HG02571 (cell line): Measurements from ENCODE around the gene SASH3.
A peak's percentile ranks its signal among the peaks of the same experiment; 100 is the strongest.

Experiments
- ATAC-seq: cut with Tn5 transposase; IDR thresholded peaks from one replicate; pipeline ENCODE4 v1.9.1; 2021; ENCODE audit warnings: mild to moderate bottlenecking, moderate library complexity; ENCODE audit not compliant: unreplicated experiment

Gene SASH3

DNA sequence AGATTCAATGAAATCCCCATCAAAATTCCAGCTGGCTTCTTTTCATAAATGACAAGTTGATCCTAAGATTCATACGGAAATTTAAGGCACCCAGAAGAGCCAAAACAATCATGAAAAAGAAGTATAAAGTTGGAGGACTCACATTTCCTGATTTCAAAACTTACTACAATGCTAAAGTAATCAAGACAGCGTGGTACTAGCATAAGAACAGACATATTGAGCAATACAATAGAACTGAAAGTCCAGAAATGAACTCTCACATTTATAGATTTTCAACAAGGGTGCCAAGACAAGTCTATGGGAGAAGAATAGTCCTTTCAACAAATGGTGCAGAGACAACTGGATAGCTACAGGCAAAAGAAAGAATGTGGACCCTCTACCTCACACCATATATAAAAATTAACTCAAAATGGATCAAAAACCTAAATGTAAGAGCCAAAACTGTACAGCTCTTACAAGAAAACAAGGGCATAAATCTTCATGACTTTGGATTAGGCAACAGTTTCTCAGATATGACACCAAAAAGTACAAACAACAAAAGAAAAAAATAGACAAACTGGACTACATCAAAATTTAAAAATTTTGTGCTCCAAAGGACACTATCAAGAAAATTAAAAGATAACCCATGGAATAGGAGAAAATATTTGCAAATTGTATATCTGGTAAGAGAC is 28.5 kb downstream of the SASH3 start:
- no peak for ATAC-seq

DNA sequence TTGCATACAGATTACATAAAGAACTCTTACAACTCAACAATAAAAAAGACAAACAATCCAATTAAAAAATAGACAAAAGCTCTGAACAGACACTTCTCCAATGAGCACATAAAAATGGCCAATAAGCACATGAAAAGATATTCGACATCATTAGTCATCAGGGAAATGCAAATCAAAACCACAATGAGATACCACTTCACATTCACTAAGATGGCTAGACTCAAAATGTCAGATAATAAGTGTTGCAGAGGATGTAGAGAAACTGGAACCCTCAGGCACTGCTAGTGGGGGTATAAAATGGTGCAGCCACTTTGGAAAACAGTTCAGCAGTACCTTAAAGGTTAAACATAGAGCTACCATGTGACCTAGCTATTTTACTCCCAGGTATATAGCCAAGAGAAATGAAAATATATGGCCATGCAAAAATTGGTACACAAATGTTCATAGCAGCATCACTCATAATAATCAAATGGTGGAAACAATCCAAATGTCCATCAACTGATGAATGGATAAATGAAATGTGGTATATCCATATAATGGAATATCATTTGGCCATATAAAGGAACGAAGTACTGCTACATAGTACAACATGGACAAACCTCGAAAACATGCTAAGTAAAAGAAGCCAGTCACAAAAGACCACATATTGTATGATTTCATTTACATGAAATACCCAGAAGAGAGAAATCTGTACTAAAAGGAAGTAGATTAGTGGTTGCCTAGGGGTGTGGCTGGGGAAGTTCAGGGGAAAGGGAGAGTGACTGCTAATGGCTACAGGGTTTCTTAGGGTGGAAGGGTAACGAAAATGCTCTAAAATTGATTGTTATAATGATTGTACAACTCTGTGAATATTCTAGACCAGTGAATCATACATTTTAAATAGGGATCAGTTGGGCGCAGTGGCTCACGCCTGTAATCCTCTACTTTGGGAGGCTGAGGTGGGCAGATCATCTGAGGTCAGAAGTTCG is 29.4 kb downstream of the SASH3 start:
- ATAC-seq, result no peak

GRCh38 chrX:129813662-129814368 is 34.1 kb downstream of the SASH3 start:
- no peak for ATAC-seq

DNA sequence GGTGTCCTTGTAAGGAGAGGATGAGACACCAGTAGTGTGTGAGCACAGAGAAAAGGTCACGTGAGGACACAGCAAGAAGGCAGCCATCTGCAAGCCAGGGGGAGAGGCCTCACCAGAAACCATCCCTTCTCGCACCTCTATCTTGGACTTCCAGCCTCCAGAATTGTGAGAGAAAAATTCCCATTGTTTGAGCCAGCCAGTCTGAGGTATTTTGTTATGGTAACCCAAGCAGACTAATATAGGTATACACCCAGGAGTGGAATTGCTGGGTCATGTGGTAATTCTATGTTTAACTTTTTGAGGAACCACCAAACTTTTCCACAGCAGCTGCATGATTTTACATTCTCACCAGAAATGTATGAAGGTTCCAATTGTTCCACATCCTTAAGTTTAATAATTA is 38.4 kb downstream of the SASH3 start:
- no peak for ATAC-seq

DNA sequence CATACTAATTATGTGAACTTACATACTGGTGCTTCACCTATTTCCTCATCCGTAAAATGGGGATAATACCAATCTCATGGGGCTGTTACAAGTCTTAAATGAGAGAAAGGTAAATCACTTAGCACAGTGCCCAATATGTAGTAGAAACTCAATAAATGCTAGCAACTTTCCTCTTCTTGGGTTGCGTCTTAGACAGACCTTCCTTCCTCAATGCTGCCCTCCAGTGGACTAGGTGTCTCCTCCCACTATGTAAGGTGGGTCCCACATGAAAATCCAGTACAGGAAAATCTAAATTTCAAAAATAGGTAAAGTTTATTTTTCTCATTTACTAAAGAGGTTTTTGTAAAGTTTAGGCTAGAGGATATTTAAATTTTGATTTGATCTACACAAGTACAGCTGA is 43.4 kb downstream of the SASH3 start:
- no peak for ATAC-seq

DNA sequence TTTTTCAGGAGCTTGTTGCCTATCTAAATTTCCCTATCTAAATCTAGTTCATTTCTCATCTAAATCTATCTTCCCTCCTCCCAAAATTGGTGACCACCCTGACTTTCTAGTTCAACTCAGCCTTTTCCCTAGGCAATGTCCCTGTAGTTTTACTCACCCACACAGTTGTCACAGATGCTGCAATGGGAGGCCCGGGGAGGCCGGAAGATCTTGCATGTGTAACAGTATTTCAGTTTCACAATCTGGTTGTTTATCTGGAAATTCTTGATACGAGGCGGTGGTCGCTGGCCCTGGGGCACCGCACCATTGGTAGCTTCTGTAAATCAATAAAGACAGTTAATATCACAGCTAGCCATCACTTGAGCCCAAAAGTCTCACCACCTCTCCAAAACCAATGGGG is 43.8 kb downstream of the SASH3 start:
- no peak for ATAC-seq

GRCh38 chrX:129824620-129825019 is 44.9 kb downstream of the SASH3 start:
- ATAC-seq, result no peak

DNA sequence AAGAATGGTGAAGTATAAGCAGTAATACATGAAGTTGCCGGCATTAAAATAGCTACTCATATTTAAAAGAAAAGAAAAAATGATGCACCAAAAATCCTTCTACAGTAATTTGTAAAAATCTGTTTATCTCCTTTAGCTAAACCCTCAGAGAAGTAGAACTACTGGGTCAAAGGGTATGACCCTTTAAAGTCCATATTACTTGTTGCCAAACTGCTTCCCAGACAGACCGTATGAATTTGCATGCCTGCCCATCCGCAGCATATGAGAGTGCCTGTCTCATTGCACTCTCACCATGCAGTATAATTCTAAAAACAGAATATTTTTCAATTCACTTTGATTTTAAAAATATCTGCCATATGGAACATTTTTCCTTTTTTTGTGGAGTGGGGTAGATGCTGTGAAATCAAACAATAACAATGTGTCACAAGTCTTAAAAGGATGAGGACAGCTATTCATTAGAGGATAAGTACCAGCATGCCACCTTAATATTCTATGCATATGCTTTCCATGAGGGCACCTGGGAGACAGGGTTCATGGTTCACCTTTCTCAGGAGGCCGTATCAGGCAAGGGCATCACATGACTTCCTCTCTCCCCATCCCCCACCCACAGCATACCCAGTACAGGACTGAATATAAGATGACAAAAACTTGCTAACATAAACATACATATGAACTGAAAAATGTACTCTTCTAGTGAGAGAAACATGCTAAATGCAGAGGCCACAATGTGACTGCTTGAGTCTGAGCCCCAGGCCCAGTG is 46.2 kb downstream of the SASH3 start:
- no peak for ATAC-seq

DNA sequence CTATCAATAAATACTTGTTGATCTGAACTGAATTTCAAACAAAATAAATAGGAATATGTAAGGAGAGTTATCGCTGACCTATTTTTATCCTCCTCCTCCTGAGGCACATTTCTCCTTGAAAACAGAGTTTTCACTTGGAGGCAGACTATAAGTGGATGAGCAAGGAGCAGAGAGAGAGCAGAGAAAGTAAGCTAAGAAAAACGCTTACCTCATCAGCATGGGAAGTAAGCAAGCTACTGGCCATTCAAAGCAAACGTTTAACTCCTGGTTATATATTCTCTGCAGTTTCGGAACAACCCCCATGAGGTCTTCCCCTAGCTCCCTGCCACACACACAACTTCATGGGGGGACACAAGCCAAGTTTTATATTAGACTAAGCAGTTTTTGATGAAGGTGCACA is 50.7 kb downstream of the SASH3 start:
- ATAC-seq, result no peak

DNA sequence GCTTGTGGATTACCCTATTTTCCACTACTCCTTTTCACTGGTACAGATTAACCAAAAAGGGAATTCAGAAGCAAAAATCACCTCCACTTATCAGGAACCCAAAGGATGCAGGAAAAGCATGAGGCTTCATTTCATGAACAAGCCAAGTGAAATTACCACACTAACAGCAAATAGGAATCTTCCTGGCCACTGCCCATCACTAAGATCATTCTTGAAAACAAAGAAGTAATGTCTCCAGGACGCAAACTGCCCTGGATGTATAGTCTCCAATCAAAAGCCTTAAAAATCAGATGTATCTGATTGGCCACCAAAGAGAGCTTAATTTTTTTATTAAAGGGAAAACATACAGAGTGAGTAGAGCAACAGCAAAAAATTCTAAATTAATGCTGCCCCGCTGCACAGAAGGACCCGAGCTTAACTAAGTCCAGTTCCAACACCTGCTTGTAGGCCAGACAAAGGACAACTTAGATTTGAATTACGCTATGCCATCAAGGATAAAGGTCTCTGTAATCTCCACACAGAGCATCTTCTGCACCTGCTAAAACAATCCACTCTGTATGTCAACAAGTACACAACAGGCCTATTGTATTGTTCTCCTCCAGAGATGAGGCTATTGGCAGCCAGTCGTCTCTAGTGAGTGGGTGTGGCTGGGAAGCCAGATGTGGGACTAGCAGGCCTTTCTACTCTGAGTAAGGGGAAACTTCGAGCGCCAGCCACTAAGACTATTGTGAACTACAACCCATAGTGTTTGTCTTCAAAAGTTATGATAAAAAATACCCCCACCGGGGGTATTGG is 51.5 kb downstream of the SASH3 start:
- no peak for ATAC-seq

GRCh38 chrX:129833153-129833990 is 53.6 kb downstream of the SASH3 start:
- ATAC-seq, result no peak

DNA sequence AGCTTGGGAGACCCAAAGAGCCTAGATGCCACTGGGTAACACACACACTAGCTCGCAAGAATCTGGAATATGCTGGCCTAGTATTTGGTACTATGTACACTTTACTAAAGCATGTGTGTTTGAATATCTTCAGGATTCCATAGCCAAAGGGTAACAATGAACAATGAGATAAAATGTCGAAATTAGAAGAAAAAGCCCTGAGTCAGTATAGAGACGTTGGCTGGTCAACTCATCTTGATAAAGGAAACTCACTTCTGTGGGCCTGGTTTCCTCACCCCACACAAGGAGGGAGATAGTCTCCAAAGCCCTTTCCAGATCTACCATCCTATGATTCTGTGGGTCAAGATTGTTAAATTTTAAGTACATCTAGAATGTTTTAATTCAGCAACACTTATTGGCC is 57.1 kb downstream of the SASH3 start:
- ATAC-seq, result no peak

GRCh38 chrX:129840344-129840743 is 60.6 kb downstream of the SASH3 start:
- no peak for ATAC-seq

DNA sequence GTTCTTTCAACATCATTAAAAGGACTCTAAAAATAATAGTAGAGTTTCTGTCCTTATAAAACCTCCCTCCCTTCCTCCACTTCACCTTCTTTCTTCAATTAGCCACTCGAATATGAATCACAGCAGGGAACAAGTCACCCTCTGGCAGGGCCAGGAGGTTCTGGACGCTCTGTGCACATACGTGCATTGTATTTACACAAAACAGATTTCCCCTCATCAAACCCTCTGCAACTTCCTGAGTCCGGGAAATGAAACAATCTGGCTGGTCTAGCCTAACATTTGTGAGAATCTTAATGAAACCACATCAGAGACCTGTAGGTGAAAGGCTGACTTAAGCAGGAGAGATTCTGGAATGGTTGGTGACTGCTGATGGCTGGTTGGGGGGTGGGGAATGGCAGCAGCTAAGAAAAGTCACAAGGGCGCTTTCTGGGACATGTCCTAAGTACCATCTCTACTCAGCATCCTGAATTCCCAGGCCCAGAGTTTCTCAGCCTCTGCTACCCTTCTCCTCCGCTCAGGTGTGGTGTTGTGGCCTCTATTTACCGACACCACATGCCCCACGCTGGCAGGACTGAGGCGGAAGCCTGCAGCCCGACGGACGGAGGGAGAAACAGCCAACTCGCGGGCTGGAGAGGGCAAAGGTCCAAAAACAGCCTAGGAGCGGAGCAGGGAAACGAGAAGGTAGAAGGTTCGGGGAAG is 62.9 kb downstream of the SASH3 start:
- ATAC-seq, result no peak

- no peak for ATAC-seq
Measured at GRCh38 chrX:129843209-129843458, 63.4 kb downstream of the SASH3 start.

DNA sequence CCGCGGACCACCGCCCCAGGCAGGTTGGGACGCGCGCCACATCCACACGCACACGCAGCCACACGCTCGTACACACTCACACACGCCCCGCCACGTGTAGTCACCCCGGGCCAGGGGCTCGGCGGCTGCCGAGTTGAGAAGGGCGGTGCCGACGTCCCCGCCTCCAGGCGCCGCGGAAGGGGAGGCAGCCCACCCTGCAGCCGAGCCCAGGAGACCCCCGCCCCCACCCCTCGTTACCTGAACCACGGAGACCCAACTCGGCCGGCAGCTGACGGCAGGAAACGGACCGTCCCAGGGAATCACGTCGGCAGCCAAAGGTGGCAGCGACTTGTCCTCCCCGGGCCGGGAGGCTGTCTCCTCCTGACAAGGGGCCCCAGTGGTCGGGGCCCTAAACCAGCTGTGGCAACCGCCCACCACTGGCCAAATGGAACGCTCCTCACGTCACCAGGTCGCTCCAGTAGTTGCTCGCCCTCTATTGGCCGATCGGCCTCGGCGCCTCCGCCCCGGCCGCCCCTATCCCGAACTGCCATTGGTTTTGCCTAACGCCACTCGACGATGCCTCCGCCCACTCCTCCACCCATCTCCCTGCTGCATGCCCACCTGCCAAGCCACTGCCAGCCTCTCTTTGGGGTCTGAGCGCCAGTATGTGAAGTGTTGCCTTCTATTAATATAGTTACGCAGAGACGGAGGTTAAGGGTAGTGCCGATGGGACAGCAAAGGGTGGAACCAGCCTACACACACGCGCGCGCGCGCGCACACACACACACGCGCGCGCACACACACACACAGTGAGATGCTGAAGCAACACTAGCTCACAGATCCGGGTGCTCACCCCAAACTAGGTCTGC is 63.9 kb downstream of the SASH3 start, which contains the start of gene ZDHHC9:
TSS of gene ZDHHC9 (minus strand) at position 428 of the 848 bp plus-strand sequence. CDS start 1,941 bp downstream, outside the sequence.
- peak; percentile 98 for ATAC-seq
